CD14-positive monocyte (primary cell): Measurements from ENCODE around the gene LSM4. TPM values are rescaled to one million over a fixed set of nuclear protein-coding genes. Genes with fewer than 3 reads are reported as not detected.

Source experiments
- DNase-seq, 3 donors: peaks; one replicate each; pipeline ENCODE4 v3.0.0-alpha.2; 2011 to 2022
- H2AFZ ChIP-seq: 2 replicates; pipeline ENCODE4 v1.6.0; 2012; ENCODE audit warnings: mild to moderate bottlenecking, low read depth, low read length, inconsistent platforms; ENCODE audit not compliant: insufficient read depth, poor library complexity, severe bottlenecking
- H3K27ac ChIP-seq, 2 donors: 1 replicate in 1 of 2; 2 replicates in 1 of 2; pipeline ENCODE4 v1.5.1; 2012 to 2013; ENCODE audit warnings: low read length in 2 of 2, control low read depth in 1 of 2, inconsistent platforms in 1 of 2, low read depth in 1 of 2, mild to moderate bottlenecking in 1 of 2
- H3K27me3 ChIP-seq, 2 donors: one replicate each; pipeline versions ENCODE4 v1.6.0 to v1.6.1; 2011 to 2013; ENCODE audit warnings: low read length in 2 of 2; ENCODE audit not compliant: control insufficient read depth in 2 of 2, insufficient read depth in 2 of 2
- H3K36me3 ChIP-seq, 2 donors: replicated peaks in 1 of 2; 1 replicate in 1 of 2; 2 replicates in 1 of 2; pipeline versions ENCODE4 v1.5.1 to v1.6.1; 2012 to 2013; ENCODE audit warnings: low read length in 2 of 2, control low read depth in 1 of 2, inconsistent platforms in 1 of 2, mild to moderate bottlenecking in 1 of 2; ENCODE audit not compliant: insufficient read depth in 2 of 2, control insufficient read depth in 1 of 2
- H3K4me1 ChIP-seq, 2 donors: 1 replicate in 1 of 2; 2 replicates in 1 of 2; pipeline versions ENCODE4 v1.5.1 to v1.6.1; 2012 to 2013; ENCODE audit warnings: low read length in 2 of 2, control low read depth in 1 of 2, inconsistent platforms in 1 of 2, mild to moderate bottlenecking in 1 of 2, moderate library complexity in 1 of 2; ENCODE audit not compliant: insufficient read depth in 2 of 2, control insufficient read depth in 1 of 2
- H3K4me2 ChIP-seq: replicated peaks from 2 replicates; pipeline ENCODE3; 2012; ENCODE audit warnings: low read length, moderate library complexity, mild to moderate bottlenecking; ENCODE audit not compliant: poor library complexity, severe bottlenecking; ENCODE audit errors: extremely low read depth
- H3K4me3 ChIP-seq, 3 experiments: fragments of 200-600 bp in 1 of 3; sonication (generic) in 1 of 3; replicated peaks in 1 of 3; 1 replicate in 2 of 3; 2 replicates in 1 of 3; pipeline ENCODE4 v1.5.1; 2011 to 2013; ENCODE audit warnings: low read length in 3 of 3, mild to moderate bottlenecking in 3 of 3, control low read depth in 2 of 3, low read depth in 2 of 3, inconsistent platforms in 1 of 3, moderate library complexity in 1 of 3
- H3K79me2 ChIP-seq: 2 replicates; pipeline ENCODE4 v1.6.0; 2012; ENCODE audit warnings: mild to moderate bottlenecking, control low read depth, inconsistent platforms, low read length, moderate library complexity; ENCODE audit not compliant: insufficient read depth
- H3K9ac ChIP-seq: 2 replicates; pipeline ENCODE4 v1.6.0; 2017; ENCODE audit warnings: low read length, mild to moderate bottlenecking; ENCODE audit not compliant: insufficient read depth, poor library complexity, severe bottlenecking
- H3K9me3 ChIP-seq, 2 donors: replicated peaks in 1 of 2; 1 replicate in 1 of 2; 2 replicates in 1 of 2; pipeline versions ENCODE4 v1.5.1 to v1.6.1; 2012 to 2013; ENCODE audit warnings: low read length in 2 of 2, control low read depth in 1 of 2; ENCODE audit not compliant: control insufficient read depth in 1 of 2, insufficient read depth in 1 of 2
- H4K20me1 ChIP-seq: 2 replicates; pipeline ENCODE4 v1.6.0; 2012; ENCODE audit warnings: mild to moderate bottlenecking, low read length, control low read depth, moderate library complexity; ENCODE audit not compliant: insufficient read depth
- H3K27ac Mint-ChIP-seq, 7 donors: one replicate each; pipeline ENCODE4 v1.8.0; 2020; ENCODE audit warnings: mild to moderate bottlenecking in 7 of 7, mixed read lengths in 7 of 7, moderate library complexity in 6 of 7, inconsistent platforms in 2 of 7
- H3K27me3 Mint-ChIP-seq, 3 donors: one replicate each; pipeline ENCODE4 v1.8.0; 2021 to 2022; ENCODE audit warnings: low read depth in 3 of 3, mild to moderate bottlenecking in 3 of 3, mixed read lengths in 3 of 3, moderate library complexity in 3 of 3, inconsistent platforms in 1 of 3
- H3K36me3 Mint-ChIP-seq, 2 donors: one replicate each; pipeline ENCODE4 v1.8.0; 2020; ENCODE audit warnings: mixed read lengths in 2 of 2, inconsistent platforms in 1 of 2, mild to moderate bottlenecking in 1 of 2
- H3K4me1 Mint-ChIP-seq: one replicate; pipeline ENCODE4 v1.8.0; 2020; ENCODE audit warnings: mild to moderate bottlenecking, mixed read lengths
- H3K4me3 Mint-ChIP-seq, 2 donors: one replicate each; pipeline ENCODE4 v1.8.0; 2020; ENCODE audit warnings: mild to moderate bottlenecking in 2 of 2, mixed read lengths in 2 of 2, moderate library complexity in 1 of 2
- H3K9me3 Mint-ChIP-seq, 7 donors: one replicate each; pipeline ENCODE4 v1.8.0; 2020 to 2022; ENCODE audit warnings: mixed read lengths in 7 of 7, mild to moderate bottlenecking in 6 of 7, moderate library complexity in 6 of 7, inconsistent platforms in 2 of 7
- CTCF ChIP-seq: fragments of 200-600 bp; IDR thresholded peaks from one replicate; pipeline ENCODE4 v1.8.0; 2022; ENCODE audit warnings: antibody characterized with exemption, mild to moderate bottlenecking
- WGBS: methylation state at CpG from one replicate; pipeline ENCODE4 v1.1.5; 2013; ENCODE audit warnings: missing lambda C conversion rate; ENCODE audit not compliant: insufficient coverage; 5-methylcytosine and 5-hydroxymethylcytosine counted together
- intact Hi-C, 2 donors: fragments of 100-400 bp; cut with micrococcal nuclease; formaldehyde crosslinking; loops; one replicate each; pipeline versions ENCODE4 v1.15.0 to v1.15.1; 2023
- polyA plus RNA-seq, 3 donors: library from polyadenylated mRNA; depleted of rRNA in 1 of 3; unstranded in 2 of 3; stranded (reverse) in 1 of 3; fragments of 300-500 nt in 2 of 3; fragments of >200 nt in 1 of 3; fragmentation: Illumina TruSeq in 2 of 3; gene quantifications; 1 replicate in 2 of 3; 2 replicates in 1 of 3; pipeline ENCODE4 v1.2.3, GENCODE V29; 2012 to 2021

The LSM4 gene
- polyA plus RNA-seq, 3 donors = 66.5 to 143 (median 97.0) TPM

GRCh38 chr19:18320865-18321733, 1.8 kb downstream of the LSM4 start:
- intact Hi-C loops = loop anchor here (2.0 to 5.0 kb wide), 2 partner anchors 14 to 129 kb away; partner anchors contain the start of gene MPV17L2 (in 1 of the 2)
- DNase-seq = peak in 2 of 3 donors; percentile 40 to 45
- H3K9me3 Mint-ChIP-seq = no peaks in the 10 kb centered on the region
- H3K27ac Mint-ChIP-seq = peak overlapping the region; percentile 90 to 95 (median 92)
- H3K9me3 ChIP-seq = no peaks in the 10 kb centered on the region
- no peaks in the 10 kb centered on the region for H4K20me1 ChIP-seq
- H3K4me2 ChIP-seq = peak overlapping the region; percentile 81
- peaks cover 67 to 73% of the 10 kb centered on the region in 2 donors for H3K4me1 ChIP-seq
- H3K27ac ChIP-seq = peak overlapping the region; percentile 88 to 89
- WGBS = 53% methylated on average over 8 of the region's 14 CpGs
- H3K4me3 Mint-ChIP-seq = peak overlapping the region; percentile 78 to 85
- no peak overlapping the region for H3K9ac ChIP-seq
- peak overlapping the region in 1 of 3 experiments; percentile 93 for H3K4me3 ChIP-seq
- no peak for TF ChIP-seq CTCF
- no peaks in the 10 kb centered on the region for H3K27me3 Mint-ChIP-seq
- peaks cover under 1 to 4% of the 10 kb centered on the region in 2 donors for H3K36me3 Mint-ChIP-seq
- H3K36me3 ChIP-seq = no peaks in the 10 kb centered on the region
- no peak overlapping the region for H2AFZ ChIP-seq
- H3K4me1 Mint-ChIP-seq = peaks cover 67% of the 10 kb centered on the region
- H3K27me3 ChIP-seq = no peaks in the 10 kb centered on the region
- H3K79me2 ChIP-seq = peaks cover 65% of the 10 kb centered on the region

- H3K27ac Mint-ChIP-seq = peak overlapping the region; percentile 89 to 95 (median 92)
- Histone ChIP-seq H2AFZ (no peak overlapping the region), H3K9ac (peak overlapping the region; percentile 5), H3K79me2 (peaks cover 73% of the 10 kb centered on the region), H4K20me1 (no peaks in the 10 kb centered on the region), H3K27ac (peak overlapping the region; percentile 88 to 89), H3K27me3 (no peaks in the 10 kb centered on the region), H3K4me3 (no peak overlapping the region), H3K36me3 (peaks cover 0 to under 1% of the 10 kb centered on the region in 2 donors), H3K4me1 (peaks cover 67 to 73% of the 10 kb centered on the region in 2 donors), H3K4me2 (peak overlapping the region; percentile 25), H3K9me3 (no peaks in the 10 kb centered on the region)
- no peaks in the 10 kb centered on the region for H3K9me3 Mint-ChIP-seq
- peak; percentile 72 to 75 (median 73) for DNase-seq
- peak overlapping the region; percentile 38 to 59 for H3K4me3 Mint-ChIP-seq
- peaks cover 4 to 13% of the 10 kb centered on the region in 2 donors for H3K36me3 Mint-ChIP-seq
- TF ChIP-seq CTCF = no peak
- no peaks in the 10 kb centered on the region for H3K27me3 Mint-ChIP-seq
- WGBS = 48% methylated on average over 4 of the region's 7 CpGs
- peaks cover 68% of the 10 kb centered on the region for H3K4me1 Mint-ChIP-seq
- intact Hi-C loops = loop anchor here (2.0 to 5.0 kb wide), 3 partner anchors 13 to 127 kb away; partner anchors contain the start of gene MPV17L2 (in 1 of the 2)
Measured at GRCh38 chr19:18319591-18320135, 3.2 kb downstream of the LSM4 start.
